HEK293 (cell line): Measurements from ENCODE around the gene SETD4.

Experiments
- CTCF ChIP-seq: fragments of 450-650 bp; formaldehyde crosslinking; IDR thresholded peaks from 2 replicates; pipeline ENCODE4 v1.5.1; 2016; ENCODE audit warnings: missing biosample characterization, missing genetic modification characterization
- KLF1 ChIP-seq: fragments of 450-650 bp; formaldehyde crosslinking; IDR thresholded peaks from 2 replicates; pipeline ENCODE4 v1.5.1; 2016; ENCODE audit warnings: missing biosample characterization, missing genetic modification characterization
- KLF16 ChIP-seq: fragments of 450-650 bp; formaldehyde crosslinking; IDR thresholded peaks from 2 replicates; pipeline ENCODE4 v1.5.1; 2017; ENCODE audit warnings: missing biosample characterization, missing genetic modification characterization
- SALL2 ChIP-seq: fragments of 450-650 bp; formaldehyde crosslinking; IDR thresholded peaks from 2 replicates; pipeline ENCODE4 v1.5.0; 2017; ENCODE audit warnings: missing biosample characterization, mild to moderate bottlenecking, missing genetic modification characterization, borderline replicate concordance
- SP2 ChIP-seq: fragments of 450-650 bp; formaldehyde crosslinking; IDR thresholded peaks from 2 replicates; pipeline ENCODE4 v1.5.1; 2016; ENCODE audit warnings: missing biosample characterization, missing genetic modification characterization
- TCF7L2 ChIP-seq: IDR thresholded peaks from 2 replicates; pipeline ENCODE4 v1.6.1; 2011; ENCODE audit warnings: low read depth, mild to moderate bottlenecking, inconsistent platforms, low read length, moderate library complexity, borderline replicate concordance
- TRIM28 ChIP-seq: IDR thresholded peaks from 2 replicates; pipeline ENCODE4 v1.6.1; 2011; ENCODE audit warnings: low read length, control low read depth, borderline replicate concordance
- WT1 ChIP-seq: fragments of 450-650 bp; formaldehyde crosslinking; IDR thresholded peaks from 2 replicates; pipeline ENCODE4 v1.5.1; 2016; ENCODE audit warnings: missing biosample characterization, missing genetic modification characterization
- YY1 ChIP-seq: fragments of 450-650 bp; formaldehyde crosslinking; IDR thresholded peaks from 2 replicates; pipeline ENCODE4 v1.5.1; 2018; ENCODE audit warnings: missing biosample characterization, missing genetic modification characterization
- ZBTB20 ChIP-seq: fragments of 450-650 bp; formaldehyde crosslinking; IDR thresholded peaks from 2 replicates; pipeline ENCODE4 v1.5.1; 2016; ENCODE audit warnings: missing biosample characterization, missing genetic modification characterization
- ZBTB8A ChIP-seq: fragments of 450-650 bp; formaldehyde crosslinking; IDR thresholded peaks from 2 replicates; pipeline ENCODE4 v1.5.1; 2016; ENCODE audit warnings: missing biosample characterization, missing genetic modification characterization
- ZEB2 ChIP-seq: fragments of 450-650 bp; formaldehyde crosslinking; IDR thresholded peaks from 2 replicates; pipeline ENCODE4 v1.5.1; 2016; ENCODE audit warnings: missing biosample characterization, missing genetic modification characterization
- ZNF175 ChIP-seq: fragments of 450-650 bp; formaldehyde crosslinking; IDR thresholded peaks from 2 replicates; pipeline ENCODE4 v1.5.1; 2016; ENCODE audit warnings: missing biosample characterization, missing genetic modification characterization
- ZNF280C ChIP-seq: fragments of 450-650 bp; formaldehyde crosslinking; IDR thresholded peaks from 2 replicates; pipeline ENCODE4 v1.5.1; 2016; ENCODE audit warnings: missing biosample characterization, missing genetic modification characterization
- ZNF324 ChIP-seq: fragments of 450-650 bp; formaldehyde crosslinking; IDR thresholded peaks from 2 replicates; pipeline ENCODE4 v1.5.1; 2016; ENCODE audit warnings: missing biosample characterization, missing genetic modification characterization
- ZNF391 ChIP-seq: fragments of 450-650 bp; formaldehyde crosslinking; IDR thresholded peaks from 2 replicates; pipeline ENCODE4 v1.5.1; 2016; ENCODE audit warnings: low read depth, missing biosample characterization, missing genetic modification characterization, borderline replicate concordance
- ZNF404 ChIP-seq: fragments of 450-650 bp; formaldehyde crosslinking; IDR thresholded peaks from 2 replicates; pipeline ENCODE4 v1.5.1; 2017; ENCODE audit warnings: missing biosample characterization, missing genetic modification characterization
- ZNF426 ChIP-seq: fragments of 450-650 bp; formaldehyde crosslinking; IDR thresholded peaks from 2 replicates; pipeline ENCODE4 v1.5.1; 2017; ENCODE audit warnings: missing biosample characterization, missing genetic modification characterization, mild to moderate bottlenecking, inconsistent platforms, moderate library complexity
- ZNF473 ChIP-seq: fragments of 450-650 bp; formaldehyde crosslinking; IDR thresholded peaks from 2 replicates; pipeline ENCODE4 v1.5.1; 2017; ENCODE audit warnings: missing biosample characterization, missing genetic modification characterization
- ZNF488 ChIP-seq: fragments of 450-650 bp; formaldehyde crosslinking; IDR thresholded peaks from 2 replicates; pipeline ENCODE4 v1.5.1; 2016; ENCODE audit warnings: missing biosample characterization, missing genetic modification characterization
- ZNF513 ChIP-seq: fragments of 450-650 bp; IDR thresholded peaks from 2 replicates; pipeline ENCODE4 v1.5.1; 2018; ENCODE audit warnings: missing biosample characterization, missing genetic modification characterization
- ZNF571 ChIP-seq: fragments of 450-650 bp; formaldehyde crosslinking; IDR thresholded peaks from 2 replicates; pipeline ENCODE4 v1.5.0; 2017; ENCODE audit warnings: missing biosample characterization, missing genetic modification characterization
- ZNF629 ChIP-seq: fragments of 450-650 bp; formaldehyde crosslinking; IDR thresholded peaks from 2 replicates; pipeline ENCODE4 v1.5.1; 2017; ENCODE audit warnings: missing biosample characterization, missing genetic modification characterization
- ZNF639 ChIP-seq: fragments of 450-650 bp; formaldehyde crosslinking; IDR thresholded peaks from 2 replicates; pipeline ENCODE4 v1.5.1; 2016; ENCODE audit warnings: missing biosample characterization, missing genetic modification characterization
- ZNF692 ChIP-seq: fragments of 450-650 bp; formaldehyde crosslinking; IDR thresholded peaks from 2 replicates; pipeline ENCODE4 v1.5.1; 2016; ENCODE audit warnings: missing biosample characterization, missing genetic modification characterization
- ZSCAN18 ChIP-seq: fragments of 450-650 bp; formaldehyde crosslinking; IDR thresholded peaks from 2 replicates; pipeline ENCODE4 v1.5.1; 2016; ENCODE audit warnings: missing biosample characterization, missing genetic modification characterization

The SETD4 gene

GRCh38 chr21:36060159-36060921, at the start of gene SETD4 (continued):
- TF ChIP-seq TCF7L2, result no peak
- no peak for TF ChIP-seq ZNF473 (tag by site-specific recombination)
- TF ChIP-seq SP2 (tag by site-specific recombination), result peak; percentile 95
- no peak for TF ChIP-seq ZNF175
- TF ChIP-seq TRIM28, result peak; percentile 62; the same call in 1 of the 2 replicates
- peak; percentile 71 for TF ChIP-seq ZBTB20 (tag by site-specific recombination)
- TF ChIP-seq ZSCAN18, result no peak
- peak; percentile 85 for TF ChIP-seq KLF1 (tag by site-specific recombination)
- no peak for TF ChIP-seq SALL2
- peak; percentile 39; the same call in 1 of the 2 replicates for TF ChIP-seq ZNF629 (tag by site-specific recombination)
- TF ChIP-seq ZNF639, result peak; percentile 13; the same call in 1 of the 2 replicates
- peak; percentile 58; the same call in 1 of the 2 replicates for TF ChIP-seq ZEB2 (tag by site-specific recombination)
- TF ChIP-seq ZNF692 (tag by site-specific recombination), result peak; percentile 50; the same call in 1 of the 2 replicates
- peak; percentile 65; the same call in 1 of the 2 replicates for TF ChIP-seq ZNF391 (tag by site-specific recombination)
- peak; percentile 84; the same call in 1 of the 2 replicates for TF ChIP-seq KLF16 (tag by site-specific recombination)
- TF ChIP-seq ZNF280C, result no peak
- TF ChIP-seq WT1 (tag by site-specific recombination), result peak; percentile 40; the same call in 1 of the 2 replicates
- no peak for TF ChIP-seq ZNF488
- TF ChIP-seq ZNF404 (tag by site-specific recombination), result no peak
- TF ChIP-seq ZBTB8A (tag by site-specific recombination), result peak; percentile 59
- no peak for TF ChIP-seq ZNF513 (tag by site-specific recombination)
- TF ChIP-seq YY1 (tag by site-specific recombination), result peak; percentile 79
- TF ChIP-seq CTCF (tag by site-specific recombination), result no peak
- 0 out of 2 replicates have a peak, but pooled peaks have one; percentile 24 for TF ChIP-seq ZNF324
- TF ChIP-seq ZNF571 (tag by site-specific recombination), result no peak
- TF ChIP-seq ZNF426 (tag by site-specific recombination), result no peak
